ENCODE data around the gene MICAL2.

The MICAL2 gene

DNA sequence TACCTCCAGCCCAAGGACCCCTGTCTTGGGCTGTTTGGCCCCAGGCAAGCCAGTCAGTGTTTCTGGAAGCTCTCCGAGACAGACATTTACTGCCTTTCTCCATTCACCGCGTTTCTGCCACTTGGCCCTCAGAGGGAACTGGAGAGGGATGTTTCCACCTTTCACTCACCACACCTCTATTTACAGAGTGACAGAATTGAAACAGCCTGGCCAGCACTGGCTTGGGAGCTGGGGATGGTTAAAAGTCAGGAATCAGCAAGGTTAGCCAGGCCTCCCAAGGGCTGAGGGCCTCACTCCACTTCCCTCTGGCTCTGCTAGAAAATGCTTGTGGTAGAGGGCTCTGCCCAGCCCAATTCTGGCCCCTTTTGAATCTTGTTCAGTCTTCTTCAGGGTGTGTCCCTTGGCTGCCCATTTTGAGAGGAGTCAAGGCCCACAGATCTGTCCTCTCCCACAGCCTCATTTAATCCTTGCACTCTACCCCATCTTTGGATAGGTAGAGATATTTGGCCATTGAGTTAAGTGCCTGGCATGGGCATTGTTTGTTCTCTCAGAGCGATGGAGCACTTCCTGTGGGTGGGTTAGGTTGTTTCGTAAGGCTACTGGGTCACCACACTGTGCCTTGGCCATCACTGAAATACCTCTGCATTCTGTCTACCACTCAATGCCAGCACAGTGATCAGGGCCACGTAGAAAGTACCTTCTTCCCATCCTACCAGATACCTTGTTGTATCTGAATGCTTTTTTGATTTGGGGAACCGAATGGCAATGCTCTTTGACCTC is 119.2 kb downstream of the MICAL2 start:
- no peak for DNase-seq (ENCODE audit: low spot score)

- no peak for DNase-seq (ENCODE audit: low spot score)
Observed at GRCh38 chr11:12232160-12232559, 121.8 kb downstream of the MICAL2 start.

GRCh38 chr11:12232817-12233601 is 122.6 kb downstream of the MICAL2 start:
- no peak for DNase-seq (ENCODE audit: low spot score)

GRCh38 chr11:12233602-12233925 is 123.2 kb downstream of the MICAL2 start:
- no peak for DNase-seq (ENCODE audit: low spot score)

- no peak for DNase-seq (ENCODE audit: low spot score)
Observed at GRCh38 chr11:12234221-12234620, 123.8 kb downstream of the MICAL2 start.

DNA sequence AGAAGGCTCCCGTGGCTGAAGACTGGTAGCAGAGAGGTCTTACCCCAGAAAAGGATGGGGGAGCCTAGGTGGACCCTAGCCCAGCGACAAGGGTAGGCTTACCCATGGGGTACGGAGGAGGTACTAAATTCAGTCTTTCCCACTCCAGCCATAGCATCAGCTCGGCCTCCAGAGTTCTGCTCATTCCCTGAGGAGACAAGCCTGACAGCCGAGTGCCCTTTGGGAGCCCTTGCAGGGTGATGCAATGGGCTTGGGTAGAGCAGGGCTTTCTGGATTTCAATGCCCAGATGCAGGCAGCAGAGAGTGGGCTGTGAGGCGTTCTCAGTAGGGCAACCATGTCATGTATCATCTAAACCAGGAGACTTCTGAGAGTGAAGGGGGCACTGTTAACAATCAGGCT is 124.7 kb downstream of the MICAL2 start:
- no peak for DNase-seq (ENCODE audit: low spot score)

- DNase-seq (ENCODE audit: low spot score) = no peak
Observed at GRCh38 chr11:12235553-12235946, 125.2 kb downstream of the MICAL2 start.

- DNase-seq (ENCODE audit: low spot score) = peak; percentile 51
Observed at GRCh38 chr11:12235947-12236743, 125.8 kb downstream of the MICAL2 start.

DNA sequence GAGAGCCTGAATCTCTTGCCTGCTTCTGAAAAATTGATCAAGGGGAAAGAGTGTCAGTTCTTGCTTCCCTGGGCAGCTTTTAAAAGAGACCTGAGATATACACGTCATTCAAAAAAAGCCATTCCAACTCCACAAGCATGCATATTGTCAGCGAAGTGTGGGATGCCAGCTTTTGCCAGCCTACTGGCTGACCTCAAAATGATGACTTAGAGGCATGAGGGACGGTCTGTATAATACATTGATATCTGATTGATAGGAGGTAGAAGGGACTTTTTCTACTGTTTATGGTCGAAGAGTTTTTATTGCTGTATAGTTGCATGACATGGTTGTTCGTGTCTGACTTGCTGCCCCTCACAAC is 126.3 kb downstream of the MICAL2 start:
- no peak for DNase-seq (ENCODE audit: low spot score)

DNA sequence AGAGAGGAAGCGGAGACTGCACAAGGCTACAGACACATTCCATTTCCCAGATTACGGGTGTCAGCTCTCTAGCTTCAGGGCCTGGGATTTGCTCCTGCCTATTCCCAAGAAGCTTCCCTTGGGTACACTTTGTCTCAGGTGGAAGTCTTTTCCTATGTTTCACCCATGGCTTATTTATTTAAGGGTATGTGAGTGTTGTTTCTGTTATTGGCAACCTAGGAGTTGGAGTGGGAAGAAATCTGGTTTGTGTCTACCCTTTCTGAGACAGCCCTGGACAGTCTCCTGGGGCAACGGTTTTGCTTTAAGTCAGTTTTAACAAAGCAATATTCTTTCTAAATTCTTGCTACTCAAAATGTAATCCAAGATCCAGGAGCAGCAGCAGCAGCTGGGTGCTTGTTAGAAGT is 127.0 kb downstream of the MICAL2 start:
- DNase-seq (ENCODE audit: low spot score) = no peak

DNA sequence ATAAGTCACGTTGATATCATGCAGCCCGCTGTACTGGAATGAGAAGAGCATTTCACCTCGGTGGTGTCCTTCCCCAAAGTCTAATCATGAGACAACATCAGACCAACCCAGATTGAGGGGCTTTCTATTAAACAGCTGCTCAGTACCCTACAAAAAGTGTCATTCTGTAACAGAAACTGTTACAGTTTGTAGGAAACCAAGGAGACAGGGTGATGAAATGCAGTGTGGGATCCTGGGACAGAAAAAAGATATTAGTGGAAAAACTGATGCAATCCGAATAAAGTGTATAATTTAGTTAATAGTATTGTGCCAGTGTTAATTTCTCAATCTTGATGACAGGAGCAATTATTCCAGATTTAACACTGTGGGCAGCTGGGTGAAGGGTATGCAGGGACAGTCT is 128.0 kb downstream of the MICAL2 start:
- no peak for DNase-seq (ENCODE audit: low spot score)

- DNase-seq (ENCODE audit: low spot score) = no peak
Observed at GRCh38 chr11:12239396-12239795, 129.0 kb downstream of the MICAL2 start.

- no peak for DNase-seq (ENCODE audit: low spot score)
Observed at GRCh38 chr11:12239804-12240371, 129.5 kb downstream of the MICAL2 start.

DNA sequence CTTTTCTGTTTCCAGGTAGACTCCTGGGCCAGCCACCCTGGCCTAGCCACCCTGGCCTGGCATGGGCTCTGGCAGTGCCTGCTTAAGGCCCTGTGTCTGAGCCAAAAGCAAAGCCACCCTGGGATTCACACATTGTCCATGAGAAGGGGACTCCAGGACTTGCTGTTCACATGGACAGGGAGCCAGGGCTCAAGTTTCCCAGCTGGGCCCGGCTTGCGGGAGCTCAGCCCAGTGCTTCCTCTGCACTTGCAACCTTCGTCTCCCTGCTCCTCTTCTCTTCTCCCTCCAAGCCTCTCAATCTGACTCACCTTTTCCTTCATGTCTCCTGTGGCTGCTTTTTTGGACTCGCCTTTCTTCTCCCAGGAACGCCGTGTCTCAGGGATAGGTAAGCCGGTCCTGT is 130.3 kb downstream of the MICAL2 start:
- no peak for DNase-seq (ENCODE audit: low spot score)

DNA sequence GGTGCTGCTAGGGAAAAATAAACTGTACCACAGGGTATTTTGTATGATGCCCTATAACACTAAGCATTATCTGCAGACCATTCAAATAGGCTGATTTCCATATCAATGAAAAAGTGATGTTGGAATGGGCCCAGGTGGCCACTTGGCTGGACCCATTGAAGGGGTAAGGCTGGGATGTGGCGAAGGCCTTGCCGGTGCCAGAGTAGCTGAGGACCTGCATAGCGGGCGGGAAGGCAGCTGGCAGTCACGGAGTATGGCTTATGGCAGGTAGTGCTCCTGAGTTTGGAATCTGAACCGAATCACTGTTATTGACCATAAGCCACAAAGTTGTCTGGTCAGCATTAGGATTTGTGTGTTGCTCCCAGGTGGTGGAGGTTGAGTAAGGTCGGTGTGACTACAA is 131.0 kb downstream of the MICAL2 start:
- no peak for DNase-seq (ENCODE audit: low spot score)

DNA sequence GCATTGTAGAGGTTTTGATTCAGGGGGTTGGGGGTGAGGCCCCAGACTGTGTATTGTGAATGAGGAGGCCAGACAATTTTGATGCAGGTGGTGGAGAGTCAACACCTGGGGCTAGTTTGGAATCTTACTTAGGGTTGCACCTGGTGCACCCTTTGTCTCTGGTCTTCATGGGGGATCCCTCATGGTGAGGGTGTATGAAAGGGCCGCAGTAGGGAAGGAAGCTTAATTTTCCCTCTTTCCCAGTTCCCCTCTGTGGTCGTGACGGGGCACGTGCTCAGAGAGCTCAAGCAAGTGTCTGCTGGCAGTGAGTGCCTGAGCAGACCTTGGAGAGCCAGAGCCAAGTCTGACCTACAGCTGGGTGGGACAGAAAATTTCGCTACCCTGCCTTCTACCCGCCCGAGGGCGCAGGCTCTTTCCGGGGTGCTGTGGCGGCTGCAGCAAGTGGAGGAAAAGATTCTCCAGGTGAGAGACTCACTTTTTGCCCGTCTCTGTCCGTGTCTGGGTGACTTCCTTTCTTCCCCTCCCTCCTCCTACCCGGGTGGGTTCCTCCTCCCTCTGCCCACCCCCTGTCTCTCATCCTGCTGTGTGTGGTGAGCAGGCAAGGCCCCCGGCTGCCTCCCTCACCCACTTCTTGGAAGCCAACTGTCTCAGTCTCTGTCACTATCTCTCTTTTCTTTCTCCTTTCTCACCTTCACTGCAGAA is 131.7 kb downstream of the MICAL2 start:
- peak; percentile 18 for DNase-seq (ENCODE audit: low spot score)

GRCh38 chr11:12242966-12243365 is 132.6 kb downstream of the MICAL2 start:
- DNase-seq (ENCODE audit: low spot score) = no peak

- DNase-seq (ENCODE audit: low spot score) = no peak
Observed at GRCh38 chr11:12243486-12243885, 133.1 kb downstream of the MICAL2 start.

GRCh38 chr11:12243911-12244550 is 133.6 kb downstream of the MICAL2 start:
- no peak for DNase-seq (ENCODE audit: low spot score)

- no peak for DNase-seq (ENCODE audit: low spot score)
Observed at GRCh38 chr11:12245091-12245490, 134.7 kb downstream of the MICAL2 start.

DNA sequence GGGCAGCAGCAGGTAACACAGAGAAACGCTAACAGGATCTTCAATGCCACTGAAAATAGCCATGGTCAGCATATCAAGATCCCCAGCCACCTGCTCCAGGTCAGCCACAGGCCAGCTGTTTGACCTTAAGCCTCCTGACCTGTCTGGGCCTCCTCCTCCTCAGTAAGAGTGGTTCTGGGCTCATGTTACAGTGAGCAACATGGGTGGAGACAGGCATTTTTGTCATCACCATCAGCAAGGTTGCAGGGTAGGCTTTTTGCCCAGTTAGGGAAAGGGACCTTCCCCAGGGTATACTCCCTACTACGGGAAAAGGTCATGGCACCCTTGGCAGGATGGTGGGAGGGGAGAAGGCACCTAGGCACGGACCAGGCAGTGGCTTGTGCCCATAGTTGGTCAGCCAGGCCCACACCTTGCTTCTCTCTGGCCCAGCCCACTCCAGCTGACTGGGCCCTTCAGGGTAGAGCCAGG is 135.2 kb downstream of the MICAL2 start:
- DNase-seq (ENCODE audit: low spot score) = no peak
